B cell (primary cell): ENCODE results near the gene ANKS1A. TPM values are rescaled to one million over a fixed set of nuclear protein-coding genes. Genes with fewer than 3 reads are reported as not detected.

Experiments
- ATAC-seq: fragments of 200-7000 bp; cut with Tn5 transposase; one replicate; pipeline ENCODE4 v1.10.0; 2021; ENCODE audit warnings: low read depth, mild to moderate bottlenecking, moderate number of reproducible peaks, moderate library complexity
- CTCF ChIA-PET: fragments of 350-600 bp; sonication (Branson Sonifier 250); formaldehyde crosslinking; loops from one replicate; lab custom pipeline; 2021; ENCODE audit warnings: antibody characterized with exemption, inconsistent platforms; lab: Charles Lee
- POLR2A ChIA-PET: fragments of 350-600 bp; sonication (Branson Sonifier 250); formaldehyde crosslinking; loops from one replicate; lab custom pipeline; 2021; ENCODE audit warnings: antibody characterized with exemption; lab: Charles Lee
- DNase-seq: peaks from one replicate; pipeline ENCODE4 v3.0.0; 2013
- H2AFZ ChIP-seq: 2 replicates; pipeline ENCODE4 v1.6.1; 2012; ENCODE audit warnings: mild to moderate bottlenecking, low read depth, low read length; ENCODE audit not compliant: insufficient read depth, poor library complexity, severe bottlenecking
- H3K27ac ChIP-seq, 2 donors: 1 replicate in 1 of 2; 2 replicates in 1 of 2; pipeline ENCODE4 v1.5.1; 2012 to 2013; ENCODE audit warnings: low read length in 2 of 2, mild to moderate bottlenecking in 2 of 2, moderate library complexity in 1 of 2
- H3K27me3 ChIP-seq, 4 experiments: fragments of 200-600 bp in 1 of 4; sonication (generic) in 1 of 4; replicated peaks in 1 of 4; 1 replicate in 2 of 4; 2 replicates in 2 of 4; pipeline versions ENCODE4 v1.6.1 to v1.7.0; 2013 to 2016; ENCODE audit warnings: low read length in 3 of 4, mild to moderate bottlenecking in 2 of 4, mixed read lengths in 1 of 4, moderate library complexity in 1 of 4; ENCODE audit not compliant: insufficient read depth in 4 of 4, control insufficient read depth in 3 of 4; ENCODE audit errors: control extremely low read depth in 1 of 4
- H3K36me3 ChIP-seq, 2 experiments: replicated peaks in 1 of 2; 1 replicate in 1 of 2; 2 replicates in 1 of 2; pipeline versions ENCODE4 v1.6.1 to v1.7.1; 2013; ENCODE audit warnings: low read length in 1 of 2; ENCODE audit not compliant: insufficient read depth in 2 of 2, control insufficient read depth in 1 of 2; ENCODE audit errors: control extremely low read depth in 1 of 2, extremely low read depth in 1 of 2
- H3K4me1 ChIP-seq, 2 donors: fragments of 200-600 bp in 1 of 2; sonication (generic) in 1 of 2; 1 replicate in 1 of 2; 2 replicates in 1 of 2; pipeline versions ENCODE4 v1.5.1 to v1.6.1; 2013 to 2017; ENCODE audit warnings: low read length in 2 of 2; ENCODE audit not compliant: control insufficient read depth in 2 of 2, insufficient read depth in 2 of 2
- H3K4me2 ChIP-seq: replicated peaks from 2 replicates; pipeline ENCODE3; 2012; ENCODE audit warnings: mild to moderate bottlenecking, low read depth, low read length; ENCODE audit not compliant: poor library complexity, severe bottlenecking
- H3K4me3 ChIP-seq, 5 experiments: fragments of 200-600 bp in 1 of 5; sonication (generic) in 1 of 5; 1 replicate in 3 of 5; 2 replicates in 2 of 5; pipeline versions ENCODE4 v1.5.1 to v1.7.0; 2011 to 2016; ENCODE audit warnings: low read length in 4 of 5, mild to moderate bottlenecking in 4 of 5, low read depth in 2 of 5, control low read depth in 1 of 5, moderate library complexity in 1 of 5; ENCODE audit not compliant: insufficient read depth in 1 of 5; ENCODE audit errors: control extremely low read depth in 1 of 5, extremely low read depth in 1 of 5
- H3K79me2 ChIP-seq: fragments of 200-600 bp; sonication (generic); one replicate; pipeline ENCODE4 v1.6.0; 2016; ENCODE audit warnings: low read length; ENCODE audit not compliant: control insufficient read depth, insufficient read depth
- H3K9ac ChIP-seq: fragments of 200-600 bp; sonication (generic); 2 replicates; pipeline ENCODE4 v1.6.1; 2017; ENCODE audit warnings: mild to moderate bottlenecking, low read length, moderate library complexity
- H3K9me3 ChIP-seq, 3 donors: one replicate each; pipeline versions ENCODE4 v1.6.1 to v1.7.1; 2013; ENCODE audit warnings: low read length in 2 of 3; ENCODE audit not compliant: control insufficient read depth in 2 of 3, insufficient read depth in 1 of 3; ENCODE audit errors: control extremely low read depth in 1 of 3
- H4K20me1 ChIP-seq: 2 replicates; pipeline ENCODE4 v1.6.0; 2012; ENCODE audit warnings: mild to moderate bottlenecking, low read length; ENCODE audit not compliant: insufficient read depth, control insufficient read depth, poor library complexity, severe bottlenecking
- H3K27ac Mint-ChIP-seq: one replicate; pipeline ENCODE4 v1.8.0; 2021; ENCODE audit warnings: mixed read lengths
- H3K27me3 Mint-ChIP-seq: one replicate; pipeline ENCODE4 v1.8.0; 2021; ENCODE audit warnings: mixed read lengths
- H3K4me1 Mint-ChIP-seq: one replicate; pipeline ENCODE4 v1.8.0; 2021; ENCODE audit warnings: mixed read lengths
- H3K4me3 Mint-ChIP-seq: one replicate; pipeline ENCODE4 v1.8.0; 2021; ENCODE audit warnings: mixed read lengths
- H3K9me3 Mint-ChIP-seq: one replicate; pipeline ENCODE4 v1.8.0; 2022; ENCODE audit warnings: mixed read lengths; ENCODE audit not compliant: insufficient read depth
- EZH2 ChIP-seq: IDR thresholded peaks from 2 replicates; pipeline ENCODE4 v1.6.1; 2012; ENCODE audit warnings: borderline replicate concordance, low read depth, mild to moderate bottlenecking, moderate library complexity, low read length; ENCODE audit not compliant: insufficient read depth, poor library complexity, severe bottlenecking
- WGBS: methylation state at CpG from one replicate; pipeline ENCODE4 v1.1.5; 2013; ENCODE audit warnings: missing lambda C conversion rate; ENCODE audit not compliant: insufficient coverage; 5-methylcytosine and 5-hydroxymethylcytosine counted together
- intact Hi-C: fragments of 100-400 bp; cut with micrococcal nuclease; formaldehyde crosslinking; loops from one replicate; pipeline ENCODE4 v1.10.0; 2022
- polyA plus RNA-seq: library from polyadenylated mRNA; depleted of rRNA; stranded (reverse); fragments of >200 nt; gene quantifications from 2 replicates; pipeline ENCODE4 v1.2.3, GENCODE V29; 2012
- total RNA-seq, 2 donors: library from RNA; stranded (reverse); fragments of 120-200 nt in 1 of 2; gene quantifications; 1 replicate in 1 of 2; 2 replicates in 1 of 2; pipeline versions ENCODE4 v1.2.3 to v1.2.4, GENCODE V29; 2013 to 2022
- TF ChIP-seq, protein P1 (sequence below): fragments of 200-600 bp; IDR thresholded peaks from one replicate; pipeline ENCODE4 v1.8.0; 2022; ENCODE audit warnings: antibody characterized with exemption, mild to moderate bottlenecking

ANKS1A gene
- total and polyA plus RNA-seq, 2 donors (not counting 1 experiment from before 2014, with no cell fraction given) = 3.4 to 19.7 TPM

DNA sequence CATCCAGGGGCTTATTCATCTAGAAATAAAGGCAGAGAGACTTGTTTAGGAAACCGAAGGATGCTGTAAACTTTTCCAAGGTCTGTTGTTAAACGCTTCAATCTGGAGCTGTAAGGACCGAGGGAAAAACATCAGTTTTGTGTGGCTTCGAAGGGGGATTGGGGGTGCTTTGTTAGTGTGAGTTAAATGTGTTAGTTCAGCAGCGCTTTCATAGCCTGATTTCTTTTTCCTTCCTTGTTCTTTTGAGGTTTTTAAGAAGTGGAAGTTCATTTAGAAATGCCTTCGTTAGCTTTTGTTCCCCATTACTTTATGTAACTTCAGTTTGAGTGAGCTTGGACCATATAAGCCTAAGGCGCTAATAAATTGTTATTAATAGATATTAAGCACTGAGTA, 1.5 kb downstream of the ANKS1A start:
- Histone ChIP-seq H3K79me2 (peaks cover 91% of the 10 kb centered on the region), H3K27ac (peak overlapping the region in 1 of 2 donors; percentile 19), H3K36me3 (peaks cover 0 to 2% of the 10 kb centered on the region in 2 experiments), H3K9me3 (no peaks in the 10 kb centered on the region), H3K4me2 (peak overlapping the region; percentile 83), H3K9ac (peak overlapping the region; percentile 92), H3K4me1 (peaks cover 21 to 28% of the 10 kb centered on the region in 2 donors), H3K4me3 (peak overlapping the region in 3 of 5 experiments; percentile 50 to 99 (median 78)), H3K27me3 (no peaks in the 10 kb centered on the region), H4K20me1 (no peaks in the 10 kb centered on the region), H2AFZ (peak overlapping the region; percentile 83)
- 8% methylated on average over 4 of the region's 7 CpGs for WGBS
- no peak overlapping the region for H3K27ac Mint-ChIP-seq
- no peaks in the 10 kb centered on the region for H3K9me3 Mint-ChIP-seq
- ATAC-seq = no peak
- TF ChIP-seq EZH2 = no peak
- TF ChIP-seq, protein P1, sequence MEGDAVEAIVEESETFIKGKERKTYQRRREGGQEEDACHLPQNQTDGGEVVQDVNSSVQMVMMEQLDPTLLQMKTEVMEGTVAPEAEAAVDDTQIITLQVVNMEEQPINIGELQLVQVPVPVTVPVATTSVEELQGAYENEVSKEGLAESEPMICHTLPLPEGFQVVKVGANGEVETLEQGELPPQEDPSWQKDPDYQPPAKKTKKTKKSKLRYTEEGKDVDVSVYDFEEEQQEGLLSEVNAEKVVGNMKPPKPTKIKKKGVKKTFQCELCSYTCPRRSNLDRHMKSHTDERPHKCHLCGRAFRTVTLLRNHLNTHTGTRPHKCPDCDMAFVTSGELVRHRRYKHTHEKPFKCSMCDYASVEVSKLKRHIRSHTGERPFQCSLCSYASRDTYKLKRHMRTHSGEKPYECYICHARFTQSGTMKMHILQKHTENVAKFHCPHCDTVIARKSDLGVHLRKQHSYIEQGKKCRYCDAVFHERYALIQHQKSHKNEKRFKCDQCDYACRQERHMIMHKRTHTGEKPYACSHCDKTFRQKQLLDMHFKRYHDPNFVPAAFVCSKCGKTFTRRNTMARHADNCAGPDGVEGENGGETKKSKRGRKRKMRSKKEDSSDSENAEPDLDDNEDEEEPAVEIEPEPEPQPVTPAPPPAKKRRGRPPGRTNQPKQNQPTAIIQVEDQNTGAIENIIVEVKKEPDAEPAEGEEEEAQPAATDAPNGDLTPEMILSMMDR = no peak
- H3K27me3 Mint-ChIP-seq = no peaks in the 10 kb centered on the region
- POLR2A ChIA-PET = no interaction called here
- DNase-seq = peak; percentile 18
- H3K4me3 Mint-ChIP-seq = peak overlapping the region; percentile 99
- CTCF ChIA-PET = no interaction called here
- intact Hi-C loops = no loop called here
- H3K4me1 Mint-ChIP-seq = peaks cover 45% of the 10 kb centered on the region

DNA sequence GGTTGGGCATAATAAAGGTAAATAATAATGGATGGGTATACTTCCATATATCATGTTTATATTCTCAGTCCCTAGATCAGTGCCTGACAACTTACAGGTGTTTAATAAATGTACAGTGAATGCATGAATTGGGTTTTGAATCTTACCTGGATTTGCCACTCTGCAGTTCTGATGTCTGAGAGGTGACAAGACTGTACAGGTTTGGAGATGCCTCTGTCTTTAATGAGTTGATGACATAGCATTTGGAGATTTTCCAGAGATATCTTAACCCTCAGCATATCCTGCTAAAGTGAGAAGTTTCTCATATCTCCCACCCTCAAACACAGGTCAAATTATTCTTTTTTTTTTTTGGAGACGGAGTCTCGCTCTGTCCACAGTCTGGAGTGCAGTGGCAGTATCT, 2.2 kb downstream of the ANKS1A start:
- Mint-ChIP-seq H3K9me3 (no peaks in the 10 kb centered on the region), H3K4me1 (peaks cover 42% of the 10 kb centered on the region), H3K27ac (no peak overlapping the region), H3K4me3 (peak overlapping the region; percentile 71), H3K27me3 (no peaks in the 10 kb centered on the region)
- intact Hi-C loops = no loop called here
- H3K9me3 ChIP-seq = no peaks in the 10 kb centered on the region
- CTCF ChIA-PET = no interaction called here
- H3K79me2 ChIP-seq = peaks cover 89% of the 10 kb centered on the region
- H3K36me3 ChIP-seq = no peaks in the 10 kb centered on the region
- peaks cover 21 to 28% of the 10 kb centered on the region in 2 donors for H3K4me1 ChIP-seq
- no peak overlapping the region for H3K9ac ChIP-seq
- POLR2A ChIA-PET = no interaction called here
- H2AFZ ChIP-seq = no peak overlapping the region
- DNase-seq = no peak
- H3K27ac ChIP-seq = no peak overlapping the region
- no peak for TF ChIP-seq EZH2
- TF ChIP-seq, protein P1 = no peak
- H4K20me1 ChIP-seq = no peaks in the 10 kb centered on the region
- no peak overlapping the region for H3K4me2 ChIP-seq
- H3K27me3 ChIP-seq = no peaks in the 10 kb centered on the region
- H3K4me3 ChIP-seq = no peak overlapping the region
- WGBS = 100% methylated on average over 2 of the region's 2 CpGs
- no peak for ATAC-seq
